ENCODE results near the gene EYA4.

Gene EYA4

GRCh38 chr6:133291671-133292070 lies 50.5 kb downstream of the EYA4 start:
- no peak for DNase-seq

- no peak for DNase-seq
These were observed 56.5 kb downstream of the EYA4 start for GRCh38 chr6:133297657-133298056.

- no peak for DNase-seq
These were observed 57.2 kb downstream of the EYA4 start for GRCh38 chr6:133298335-133298734.

- DNase-seq = no peak
These were observed 57.6 kb downstream of the EYA4 start for GRCh38 chr6:133298801-133299200.

- no peak for DNase-seq
These were observed 59.7 kb downstream of the EYA4 start for GRCh38 chr6:133300896-133301295.

- DNase-seq = no peak
These were observed 60.7 kb downstream of the EYA4 start for GRCh38 chr6:133301835-133302234.

- no peak for DNase-seq
These were observed 65.8 kb downstream of the EYA4 start for GRCh38 chr6:133306931-133307330.

- no peak for DNase-seq
These were observed 68.4 kb downstream of the EYA4 start for GRCh38 chr6:133309579-133309978.

GRCh38 chr6:133312006-133312405 lies 70.8 kb downstream of the EYA4 start:
- DNase-seq = no peak

GRCh38 chr6:133313068-133313467 lies 71.9 kb downstream of the EYA4 start:
- DNase-seq = no peak

- no peak for DNase-seq
These were observed 73.8 kb downstream of the EYA4 start for GRCh38 chr6:133314947-133315346.

GRCh38 chr6:133315811-133316210 lies 74.7 kb downstream of the EYA4 start:
- DNase-seq = no peak

- no peak for DNase-seq
These were observed 76.5 kb downstream of the EYA4 start for GRCh38 chr6:133317704-133318103.

- DNase-seq = no peak
These were observed 85.4 kb downstream of the EYA4 start for GRCh38 chr6:133326584-133326983.

GRCh38 chr6:133333852-133334251 lies 92.7 kb downstream of the EYA4 start:
- DNase-seq = no peak

GRCh38 chr6:133337308-133337707 lies 96.2 kb downstream of the EYA4 start:
- DNase-seq = no peak

- DNase-seq = no peak
These were observed 98.6 kb downstream of the EYA4 start for GRCh38 chr6:133339543-133340384.

GRCh38 chr6:133340557-133340956 lies 99.4 kb downstream of the EYA4 start:
- no peak for DNase-seq

- no peak for DNase-seq
These were observed 100.5 kb downstream of the EYA4 start for GRCh38 chr6:133341607-133342158.

GRCh38 chr6:133343220-133343619 lies 102.1 kb downstream of the EYA4 start:
- no peak for DNase-seq

GRCh38 chr6:133348846-133349245 lies 107.7 kb downstream of the EYA4 start:
- no peak for DNase-seq

GRCh38 chr6:133350928-133351327 lies 109.8 kb downstream of the EYA4 start:
- DNase-seq = no peak

GRCh38 chr6:133352046-133352445 lies 110.9 kb downstream of the EYA4 start:
- DNase-seq = no peak

- no peak for DNase-seq
These were observed 111.9 kb downstream of the EYA4 start for GRCh38 chr6:133353061-133353460.

- no peak for DNase-seq
These were observed 114.8 kb downstream of the EYA4 start for GRCh38 chr6:133355922-133356321.
